Stimulated activated CD8-positive, alpha-beta memory T cell treated with anti-CD3 and anti-CD28 coated beads, Interleukin-15, amount 100 ng/mL, for 24 hours (primary cell): ENCODE measurements around the gene ASH1L.
"Not testable (repeated sequence)": the region's sequence is repeated elsewhere in the genome, so short reads cannot be mapped to it uniquely, and the experiment has no call there.

Source experiments
- DNase-seq: peaks from one replicate; pipeline ENCODE4 v3.0.0-alpha.2; 2020; ENCODE audit warnings: low read depth

ASH1L gene

DNA sequence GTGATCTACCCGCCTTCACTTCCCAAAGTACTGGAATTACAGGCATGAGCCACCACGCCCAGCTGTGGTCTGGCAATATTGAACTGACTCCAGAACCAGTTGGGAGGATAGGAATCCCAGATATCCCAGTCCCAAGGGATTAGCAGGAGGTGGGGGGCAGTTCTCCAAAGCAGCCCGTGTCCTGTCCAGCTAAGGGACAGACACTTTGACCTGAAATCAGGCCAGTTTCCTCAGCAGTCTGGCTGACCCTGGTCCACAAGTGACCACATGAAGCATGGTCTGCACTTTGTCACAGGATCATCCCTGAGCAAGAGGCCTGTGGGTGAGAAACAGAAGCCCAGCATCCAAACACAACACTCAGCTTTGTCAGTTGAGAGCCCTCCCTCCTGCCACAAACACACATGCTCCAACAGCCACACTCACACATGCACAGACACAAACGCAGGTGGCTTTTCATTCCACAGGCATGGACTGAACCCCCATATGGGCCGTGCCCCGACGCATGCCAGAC, 256.7 kb downstream of the ASH1L start:
- DNase-seq = no peak

DNA sequence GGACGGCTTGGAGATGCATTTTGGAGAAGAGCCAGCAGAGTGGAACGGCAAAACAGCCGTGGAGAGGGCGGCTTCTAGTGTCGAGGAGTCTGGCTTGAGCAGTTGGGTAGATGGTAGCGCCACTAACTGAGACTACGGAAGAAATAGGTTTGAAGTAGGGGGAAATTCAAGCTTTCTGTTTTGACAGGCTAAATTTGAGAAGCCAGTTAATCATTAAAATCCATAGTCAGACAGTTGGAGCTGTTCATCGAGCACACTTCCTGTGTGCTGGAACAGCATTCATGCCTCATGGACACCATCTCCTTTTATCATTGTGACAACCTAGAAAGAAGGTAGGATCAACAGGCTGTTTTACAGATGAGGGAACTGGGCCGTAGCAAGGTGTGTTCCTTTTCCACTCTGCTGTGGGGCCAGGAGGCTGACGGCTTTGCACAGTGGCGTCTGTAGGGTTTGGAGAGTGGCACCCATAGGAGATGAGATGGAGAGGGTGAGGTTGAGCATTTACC, 258.0 kb downstream of the ASH1L start:
- no peak for DNase-seq

DNA sequence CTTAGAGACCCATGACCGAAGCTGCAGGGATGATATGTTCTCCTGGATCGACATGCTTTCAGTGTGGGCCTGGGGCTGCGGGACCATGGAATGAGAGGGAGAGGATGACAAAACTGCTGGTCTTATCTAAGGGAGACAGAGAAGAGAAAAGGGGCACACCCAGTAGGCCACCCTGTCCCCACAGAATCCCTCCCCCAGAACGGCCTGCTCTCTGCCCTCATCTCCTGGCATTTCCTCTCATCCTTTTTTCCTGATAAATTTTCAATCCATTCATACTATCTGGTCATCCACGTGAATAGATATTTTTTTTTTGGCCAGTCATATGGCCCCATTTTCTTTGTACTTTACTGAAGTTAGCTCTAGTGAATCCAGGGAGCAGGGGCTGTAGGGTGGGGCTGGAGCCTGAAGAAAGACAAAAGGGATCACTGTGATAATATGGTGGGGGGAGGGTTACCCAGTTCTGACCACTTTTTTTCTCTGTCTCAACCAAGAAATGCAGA, 261.2 kb downstream of the ASH1L start, which contains the start of gene PKLR:
TSS of gene PKLR (minus strand) at position 97 of the 500 bp plus-strand sequence. CDS start at position 54, 43 bp downstream.
- no peak for DNase-seq

DNA sequence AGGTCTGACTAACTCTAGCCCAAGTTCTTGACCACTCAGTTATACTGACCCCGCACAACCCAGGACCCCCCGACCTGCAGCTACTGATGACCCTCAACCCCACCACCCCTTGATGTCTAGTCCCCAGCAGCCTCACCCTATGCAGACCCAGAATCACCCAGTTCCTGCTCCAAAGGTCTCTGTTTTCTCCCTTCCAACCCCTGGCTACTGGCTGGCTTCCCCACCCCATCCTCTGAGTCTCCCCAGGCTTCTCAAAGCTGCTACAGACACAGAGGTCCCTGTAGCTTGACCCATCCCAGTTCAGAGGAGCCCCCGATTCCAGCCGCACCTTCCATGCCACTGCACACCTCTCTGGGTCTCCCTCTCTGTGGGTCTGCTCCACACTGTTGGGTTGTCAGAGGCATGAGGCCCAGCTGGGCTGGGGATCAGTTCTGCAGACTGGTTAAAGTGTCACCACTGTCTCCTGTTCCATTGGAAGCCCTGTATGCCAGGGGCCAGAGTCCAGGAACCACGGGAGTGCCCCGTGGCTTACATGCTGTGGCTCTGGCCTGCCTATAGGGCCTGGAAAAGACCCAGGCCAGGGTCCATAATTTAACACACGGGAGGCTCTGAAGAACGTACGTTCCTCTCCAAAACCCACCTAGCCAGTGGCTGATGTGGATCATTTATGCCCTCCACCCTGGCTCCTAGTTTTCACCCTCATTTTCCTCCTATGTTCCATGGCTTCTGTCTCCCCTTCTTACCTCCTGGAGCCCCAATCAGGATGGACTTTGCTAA, 261.9 kb downstream of the ASH1L start:
- DNase-seq = no peak

GRCh38 chr1:155300024-155300423, 262.6 kb downstream of the ASH1L start:
- no peak for DNase-seq

DNA sequence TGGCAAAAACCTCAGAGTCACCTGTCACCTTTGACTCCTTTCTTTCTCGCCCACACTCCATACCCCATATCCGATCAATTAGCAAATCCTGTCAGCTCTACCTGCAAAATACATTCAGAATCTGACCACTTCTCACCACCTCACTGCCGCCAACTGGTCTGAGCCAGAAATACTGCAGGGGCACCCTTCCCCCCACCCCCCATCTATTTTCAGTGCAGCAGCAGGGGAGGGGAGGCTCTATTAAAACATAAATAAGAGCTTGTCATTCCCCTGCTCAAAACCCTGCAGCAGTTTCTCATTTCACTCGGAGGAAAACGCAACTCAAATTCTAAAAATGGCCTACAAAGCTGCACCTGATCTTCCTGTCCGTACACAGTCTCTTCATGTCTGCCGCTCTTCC, 265.2 kb downstream of the ASH1L start:
- DNase-seq = no peak

GRCh38 chr1:155296661-155297060, 265.9 kb downstream of the ASH1L start:
- DNase-seq = no peak

GRCh38 chr1:155295942-155296267, 266.7 kb downstream of the ASH1L start:
- DNase-seq = no peak

GRCh38 chr1:155295183-155295941, 267.2 kb downstream of the ASH1L start:
- DNase-seq = no peak

DNA sequence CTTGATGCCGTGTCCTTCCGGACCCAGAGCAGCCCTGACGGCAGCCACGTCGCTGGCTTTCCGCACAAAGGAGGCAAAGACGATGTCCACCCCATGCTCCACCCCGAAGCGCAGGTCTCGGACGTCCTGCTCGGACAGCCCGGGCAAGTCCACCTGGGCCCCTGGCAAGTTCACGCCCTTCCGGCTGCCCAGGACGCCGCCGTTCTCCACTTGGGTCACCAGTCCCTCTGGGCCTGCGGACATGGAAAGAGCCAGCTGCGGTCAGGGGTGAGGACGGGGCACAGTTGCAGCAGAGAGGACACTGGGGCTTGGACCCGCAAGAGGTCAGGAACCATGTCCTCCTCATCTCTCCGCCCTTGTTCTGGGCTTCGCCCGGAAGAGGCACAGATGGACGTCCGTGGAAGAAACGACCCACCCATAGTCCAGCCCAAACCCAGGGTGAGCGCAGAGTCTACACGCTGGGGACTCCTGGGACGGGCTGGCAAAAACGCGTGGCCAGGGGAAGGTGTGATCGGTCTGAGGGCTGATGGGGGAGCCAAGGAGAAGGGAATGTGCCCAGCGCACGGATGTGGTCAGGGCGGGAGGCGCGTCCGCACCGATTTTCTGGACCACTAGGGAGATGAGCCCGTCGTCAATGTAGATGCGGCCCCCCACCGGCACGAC, 268.0 kb downstream of the ASH1L start:
- no peak for DNase-seq

DNA sequence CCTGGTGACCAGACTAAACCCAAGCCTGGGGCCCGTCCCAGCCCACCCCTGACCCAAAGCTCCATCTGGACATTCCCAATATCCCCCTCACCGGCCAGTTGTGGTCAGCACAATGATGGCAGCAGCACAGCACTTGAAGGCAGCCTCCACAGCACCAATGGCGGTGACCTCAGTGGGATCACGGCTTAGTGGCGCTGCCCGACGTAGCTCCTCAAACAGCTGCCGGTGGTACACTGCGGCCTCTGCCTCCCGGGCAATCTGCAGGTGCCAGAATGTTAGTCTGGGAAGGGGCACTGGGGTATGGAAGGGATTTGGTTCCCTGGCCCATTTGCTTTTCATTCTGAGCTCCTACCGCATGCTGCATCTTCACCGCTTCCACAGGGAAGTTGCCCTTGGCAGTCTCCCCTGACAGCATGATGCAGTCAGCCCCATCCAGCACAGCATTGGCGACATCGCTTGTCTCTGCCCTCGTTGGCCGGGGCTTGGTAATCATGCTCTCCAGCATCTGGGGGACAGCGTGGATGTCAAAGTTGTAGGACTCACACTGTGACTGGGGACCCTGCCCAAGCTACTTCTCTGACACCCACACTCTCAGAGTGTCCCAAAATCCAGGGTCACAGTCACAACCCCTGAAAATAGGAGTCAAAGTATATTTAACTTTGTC, 269.4 kb downstream of the ASH1L start:
- no peak for DNase-seq

DNA sequence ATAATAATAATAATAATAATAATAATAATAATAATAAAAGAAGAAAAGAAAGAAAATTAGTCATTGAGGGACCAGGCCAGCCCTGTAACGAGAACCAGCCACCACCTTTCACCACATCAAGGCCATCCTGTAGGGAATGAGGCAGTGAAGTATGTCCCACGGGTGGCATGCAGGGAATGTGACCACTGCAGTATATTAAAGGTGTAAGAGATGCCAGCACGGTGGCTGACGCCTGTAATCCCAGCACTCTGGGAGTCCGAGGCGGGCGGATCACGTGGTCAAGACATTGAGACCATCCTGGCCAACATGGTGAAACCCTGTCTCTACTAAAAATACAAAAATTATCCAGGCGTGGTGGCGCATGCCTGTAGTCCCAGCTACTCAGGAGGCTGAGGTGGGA, 271.6 kb downstream of the ASH1L start:
- DNase-seq = not testable (repeated sequence)

DNA sequence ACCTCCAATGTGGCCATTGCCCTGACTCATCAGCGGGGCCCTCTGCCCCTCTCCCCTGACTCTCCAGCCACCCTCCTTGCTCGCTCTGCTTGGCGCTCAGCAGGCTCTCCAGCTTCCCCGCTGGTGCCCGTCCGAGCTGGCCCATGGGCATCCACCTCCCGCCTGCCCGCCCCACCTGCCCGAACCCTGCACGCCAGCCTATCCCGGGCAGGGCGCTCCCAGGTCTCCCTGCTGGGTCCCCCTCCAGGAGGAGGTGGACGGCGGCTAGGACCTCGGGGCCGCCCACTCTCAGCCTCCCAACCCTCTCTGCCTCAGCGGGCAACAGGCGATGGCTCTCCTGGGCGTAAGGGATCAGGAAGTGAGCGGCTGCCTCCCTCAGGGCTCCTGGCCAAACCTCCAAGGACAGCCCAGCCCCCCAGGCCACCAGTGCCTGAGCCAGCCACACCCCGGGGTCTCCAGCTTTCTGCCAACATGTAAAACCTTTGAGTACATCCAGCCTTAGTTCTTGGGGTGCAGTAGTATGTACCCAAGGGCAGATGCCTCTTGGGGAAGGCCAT, 274.5 kb downstream of the ASH1L start:
- no peak for DNase-seq

- no peak for DNase-seq
Observed at GRCh38 chr1:155286544-155286943, 276.1 kb downstream of the ASH1L start.

DNA sequence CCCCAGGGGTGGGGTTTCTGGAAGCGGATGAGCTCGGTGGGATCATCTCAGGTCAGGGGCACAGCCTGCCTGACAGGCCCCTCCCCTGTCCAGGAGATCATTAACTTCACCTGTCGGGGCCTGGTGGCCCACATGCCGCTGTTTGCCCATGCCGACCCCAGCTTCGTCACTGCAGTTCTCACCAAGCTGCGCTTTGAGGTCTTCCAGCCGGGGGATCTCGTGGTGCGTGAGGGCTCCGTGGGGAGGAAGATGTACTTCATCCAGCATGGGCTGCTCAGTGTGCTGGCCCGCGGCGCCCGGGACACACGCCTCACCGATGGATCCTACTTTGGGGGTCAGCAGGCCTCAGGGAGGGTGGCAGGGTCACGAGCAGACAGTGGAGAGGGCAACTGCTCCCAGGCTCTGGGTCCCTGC, 277.0 kb downstream of the ASH1L start:
- no peak for DNase-seq
